ENCODE data around the gene CDH15.

CDH15 gene

DNA sequence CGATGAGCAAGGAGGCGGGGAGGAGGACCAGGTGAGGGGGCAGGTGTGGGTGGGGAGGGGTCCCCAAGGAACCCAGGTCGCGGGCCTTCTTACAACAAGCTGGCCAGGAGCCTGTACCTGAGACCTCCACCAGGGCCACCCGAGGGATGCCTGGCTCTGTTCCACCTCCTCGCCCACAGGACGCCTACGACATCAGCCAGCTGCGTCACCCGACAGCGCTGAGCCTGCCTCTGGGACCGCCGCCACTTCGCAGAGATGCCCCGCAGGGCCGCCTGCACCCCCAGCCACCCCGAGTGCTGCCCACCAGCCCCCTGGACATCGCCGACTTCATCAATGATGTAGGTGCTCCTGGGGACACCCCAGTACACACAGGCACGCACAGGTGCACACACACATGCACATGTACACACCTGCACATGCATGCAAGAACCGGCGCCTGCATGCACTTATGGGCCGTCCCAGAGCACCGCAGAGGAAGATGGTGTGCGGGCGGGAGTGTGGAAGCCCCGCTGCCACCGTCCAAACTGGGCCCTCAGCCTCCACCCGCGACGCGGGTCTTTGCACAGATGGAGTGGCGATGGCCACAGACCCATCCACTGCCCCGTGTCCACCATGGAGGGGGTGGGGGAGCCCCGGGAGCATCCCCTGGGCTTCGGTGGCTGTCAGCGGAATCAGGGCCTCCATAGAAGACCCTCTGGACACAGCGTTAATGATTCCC, 22.2 kb downstream of the CDH15 start:
- in situ Hi-C loops (cut with MboI; ENCODE audit: low sequenced_read_pairs, unreplicated experiment), result no loop called here
- TF ChIP-seq CTCF (IDR thresholded peaks at IDR 0.05; ENCODE audit: borderline replicate concordance, control extremely low read depth, extremely low read depth, insufficient read depth, missing control alignments), result no peak

DNA sequence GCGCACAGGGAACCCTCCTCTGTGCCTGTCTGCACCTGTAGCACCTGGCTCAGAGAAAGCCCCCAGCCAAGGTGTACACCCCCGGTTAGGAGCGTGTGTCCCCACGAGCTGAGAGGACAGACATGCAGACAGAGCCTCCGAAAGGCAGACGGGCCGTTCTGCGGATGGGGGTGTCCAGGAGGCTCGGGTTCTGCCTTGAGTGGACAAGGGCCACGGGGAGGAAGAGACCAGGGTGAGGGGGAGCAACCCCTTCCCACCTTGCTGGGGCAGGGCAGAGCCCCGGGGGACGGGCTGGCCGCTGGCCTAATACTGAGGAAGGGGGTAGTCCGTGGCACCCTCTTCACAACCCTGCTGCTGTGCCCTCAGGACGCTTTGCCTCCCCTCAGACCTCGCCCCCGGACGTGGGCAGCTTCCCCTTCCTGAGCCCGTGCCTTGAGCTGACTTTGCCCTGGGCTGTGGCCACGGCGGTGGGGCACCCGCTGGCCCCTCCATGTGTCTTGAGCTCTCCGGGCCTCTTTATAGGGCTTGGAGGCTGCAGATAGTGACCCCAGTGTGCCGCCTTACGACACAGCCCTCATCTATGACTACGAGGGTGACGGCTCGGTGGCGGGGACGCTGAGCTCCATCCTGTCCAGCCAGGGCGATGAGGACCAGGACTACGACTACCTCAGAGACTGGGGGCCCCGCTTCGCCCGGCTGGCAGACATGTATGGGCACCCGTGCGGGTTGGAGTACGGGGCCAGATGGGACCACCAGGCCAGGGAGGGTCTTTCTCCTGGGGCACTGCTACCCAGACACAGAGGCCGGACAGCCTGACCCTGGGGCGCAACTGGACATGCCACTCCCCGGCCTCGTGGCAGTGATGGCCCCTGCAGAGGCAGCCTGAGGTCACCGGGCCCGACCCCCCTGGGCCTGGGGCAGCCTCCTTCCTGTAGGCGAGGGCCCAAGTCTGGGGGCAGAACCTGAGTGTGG, 23.1 kb downstream of the CDH15 start:
- in situ Hi-C loops (cut with MboI; ENCODE audit: low sequenced_read_pairs, unreplicated experiment), result no loop called here

More for the DNA sequence above, 22.2 kb downstream of the CDH15 start:
- DNase-seq (ENCODE audit: low spot score), result no peak

GRCh38 chr16:89195521-89196171, 24.1 kb downstream of the CDH15 start:
- no peak for TF ChIP-seq CTCF (IDR thresholded peaks at IDR 0.05; ENCODE audit: borderline replicate concordance, control extremely low read depth, extremely low read depth, insufficient read depth, missing control alignments)
- DNase-seq (ENCODE audit: low spot score), result no peak
- in situ Hi-C loops (cut with MboI; ENCODE audit: low sequenced_read_pairs, unreplicated experiment), result no loop called here

More for the DNA sequence above, 23.1 kb downstream of the CDH15 start:
- TF ChIP-seq CTCF (IDR thresholded peaks at IDR 0.05; ENCODE audit: borderline replicate concordance, control extremely low read depth, extremely low read depth, insufficient read depth, missing control alignments), result no peak
- DNase-seq (ENCODE audit: low spot score), result no peak

DNA sequence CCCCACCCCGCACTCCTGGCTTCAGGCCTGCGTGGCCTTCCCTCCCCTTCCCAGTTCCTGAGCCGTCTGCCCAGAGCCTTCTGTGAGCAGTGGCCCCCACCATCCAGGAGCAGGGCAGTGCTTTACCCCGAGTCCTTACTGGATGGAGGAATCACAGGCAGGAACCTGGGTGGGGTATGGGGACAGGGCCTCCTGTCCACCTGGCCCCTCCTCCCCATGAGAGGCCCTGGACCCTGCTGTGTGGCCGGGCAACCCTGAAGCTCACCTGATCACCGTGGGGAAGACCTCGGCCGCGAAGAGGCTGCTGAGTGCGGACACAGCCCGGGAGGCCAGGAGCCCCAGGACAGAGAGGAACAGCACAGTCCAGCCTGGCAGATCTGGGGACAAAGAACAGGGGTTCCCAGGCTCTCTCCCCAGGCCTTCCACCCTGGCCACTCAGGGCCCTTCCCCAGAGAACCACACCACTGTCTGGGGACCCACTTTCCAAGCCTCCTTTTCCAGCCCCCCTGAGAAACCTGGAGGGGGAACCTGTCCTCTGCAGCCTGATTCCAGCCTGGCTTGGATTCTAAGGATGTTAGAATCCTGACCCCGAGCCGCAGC, 25.6 kb downstream of the CDH15 start:
- no peak for DNase-seq (ENCODE audit: low spot score)
- in situ Hi-C loops (cut with MboI; ENCODE audit: low sequenced_read_pairs, unreplicated experiment), result no loop called here
- no peak for TF ChIP-seq CTCF (IDR thresholded peaks at IDR 0.05; ENCODE audit: borderline replicate concordance, control extremely low read depth, extremely low read depth, insufficient read depth, missing control alignments)

- no peak for DNase-seq (ENCODE audit: low spot score)
- in situ Hi-C loops (cut with MboI; ENCODE audit: low sequenced_read_pairs, unreplicated experiment), result no loop called here
- TF ChIP-seq CTCF (IDR thresholded peaks at IDR 0.05; ENCODE audit: borderline replicate concordance, control extremely low read depth, extremely low read depth, insufficient read depth, missing control alignments), result no peak
These were observed 26.3 kb downstream of the CDH15 start for GRCh38 chr16:89197633-89198416.

All from GM13976 (cell line).